Measurements from ENCODE around the gene OSCP1.

- TF ChIP-seq, protein P1, sequence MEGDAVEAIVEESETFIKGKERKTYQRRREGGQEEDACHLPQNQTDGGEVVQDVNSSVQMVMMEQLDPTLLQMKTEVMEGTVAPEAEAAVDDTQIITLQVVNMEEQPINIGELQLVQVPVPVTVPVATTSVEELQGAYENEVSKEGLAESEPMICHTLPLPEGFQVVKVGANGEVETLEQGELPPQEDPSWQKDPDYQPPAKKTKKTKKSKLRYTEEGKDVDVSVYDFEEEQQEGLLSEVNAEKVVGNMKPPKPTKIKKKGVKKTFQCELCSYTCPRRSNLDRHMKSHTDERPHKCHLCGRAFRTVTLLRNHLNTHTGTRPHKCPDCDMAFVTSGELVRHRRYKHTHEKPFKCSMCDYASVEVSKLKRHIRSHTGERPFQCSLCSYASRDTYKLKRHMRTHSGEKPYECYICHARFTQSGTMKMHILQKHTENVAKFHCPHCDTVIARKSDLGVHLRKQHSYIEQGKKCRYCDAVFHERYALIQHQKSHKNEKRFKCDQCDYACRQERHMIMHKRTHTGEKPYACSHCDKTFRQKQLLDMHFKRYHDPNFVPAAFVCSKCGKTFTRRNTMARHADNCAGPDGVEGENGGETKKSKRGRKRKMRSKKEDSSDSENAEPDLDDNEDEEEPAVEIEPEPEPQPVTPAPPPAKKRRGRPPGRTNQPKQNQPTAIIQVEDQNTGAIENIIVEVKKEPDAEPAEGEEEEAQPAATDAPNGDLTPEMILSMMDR (IDR thresholded peaks at IDR 0.05; ENCODE audit: low read length): no peak
- TF ChIP-seq EZH2 (IDR thresholded peaks at IDR 0.05; ENCODE audit: borderline replicate concordance, low read length): no peak
Measured at GRCh38 chr1:36392836-36393235, 57.4 kb downstream of the OSCP1 start.
